NCI-H2107 treated with DMSO at 0.1 percent for 48 hours (cell line): ENCODE results near the gene FNBP1.
"Not testable (repeated sequence)": the region's sequence is repeated elsewhere in the genome, so short reads cannot be mapped to it uniquely, and the experiment has no call there.

Source experiments
- DNase-seq: peaks from one replicate; lab custom pipeline; 2025; ENCODE audit not compliant: unreplicated experiment; lab: John Stamatoyannopoulos, UW

The FNBP1 gene

DNA sequence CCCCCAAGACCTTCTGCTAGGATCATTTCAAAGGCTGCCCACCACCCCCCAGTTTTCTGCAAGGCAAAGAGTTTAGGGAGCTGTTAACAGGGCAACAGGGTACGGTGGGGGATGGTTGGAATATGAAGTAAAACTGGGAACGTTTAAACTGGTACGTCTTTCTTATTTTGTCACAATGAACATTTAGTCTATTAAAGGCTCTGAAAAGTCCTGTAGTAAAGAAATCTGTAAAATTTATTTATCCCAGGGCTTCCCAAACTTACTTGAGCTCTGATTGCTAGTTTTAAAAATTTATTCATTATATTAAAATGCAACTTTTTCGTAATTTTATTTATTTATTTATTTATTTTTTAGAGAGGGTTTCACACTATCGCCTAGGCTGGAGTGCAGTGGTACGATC lies 145.7 kb downstream of the FNBP1 start:
- no peak for DNase-seq

DNA sequence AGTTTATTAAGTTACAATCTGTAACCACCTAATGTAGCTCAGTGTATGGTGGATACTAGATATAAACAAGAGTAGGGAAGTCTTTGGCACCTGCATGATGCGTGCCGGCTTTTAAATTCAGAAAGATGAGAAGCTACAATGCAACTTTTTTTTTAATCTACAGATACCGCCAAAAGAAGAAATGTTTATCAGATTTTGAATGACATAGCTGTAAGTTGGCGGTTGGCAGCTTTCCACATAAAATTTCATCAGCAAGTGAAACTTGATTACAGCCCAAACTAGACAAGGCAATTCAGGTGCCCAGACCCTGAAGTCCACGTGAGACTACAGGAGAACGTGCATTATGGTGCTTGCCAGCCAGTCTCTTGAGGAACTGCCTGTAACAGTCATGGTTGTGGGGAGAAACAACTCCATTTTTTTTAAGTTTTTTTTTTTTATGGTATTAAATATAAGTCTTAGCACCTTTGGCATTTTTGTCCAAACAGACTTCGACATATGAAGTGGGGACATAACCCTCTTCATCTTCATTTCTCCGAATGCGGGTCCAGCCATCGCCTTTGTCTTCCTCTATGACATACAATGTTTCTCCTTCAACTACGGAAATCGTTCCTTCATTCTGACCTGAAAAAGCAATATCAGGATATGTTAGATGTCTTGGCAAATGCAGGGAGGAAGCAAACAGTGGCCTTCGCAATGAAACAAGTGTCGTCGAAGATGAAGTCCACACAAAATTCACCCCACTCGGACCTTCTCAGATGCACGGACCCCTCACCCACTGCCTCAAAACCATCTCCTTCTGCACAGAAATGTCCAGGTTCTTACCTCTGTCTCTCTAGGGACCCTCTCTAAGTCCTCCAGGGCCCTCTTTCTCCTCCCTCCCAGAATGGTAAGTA lies 147.4 kb downstream of the FNBP1 start:
- no peak for DNase-seq

DNA sequence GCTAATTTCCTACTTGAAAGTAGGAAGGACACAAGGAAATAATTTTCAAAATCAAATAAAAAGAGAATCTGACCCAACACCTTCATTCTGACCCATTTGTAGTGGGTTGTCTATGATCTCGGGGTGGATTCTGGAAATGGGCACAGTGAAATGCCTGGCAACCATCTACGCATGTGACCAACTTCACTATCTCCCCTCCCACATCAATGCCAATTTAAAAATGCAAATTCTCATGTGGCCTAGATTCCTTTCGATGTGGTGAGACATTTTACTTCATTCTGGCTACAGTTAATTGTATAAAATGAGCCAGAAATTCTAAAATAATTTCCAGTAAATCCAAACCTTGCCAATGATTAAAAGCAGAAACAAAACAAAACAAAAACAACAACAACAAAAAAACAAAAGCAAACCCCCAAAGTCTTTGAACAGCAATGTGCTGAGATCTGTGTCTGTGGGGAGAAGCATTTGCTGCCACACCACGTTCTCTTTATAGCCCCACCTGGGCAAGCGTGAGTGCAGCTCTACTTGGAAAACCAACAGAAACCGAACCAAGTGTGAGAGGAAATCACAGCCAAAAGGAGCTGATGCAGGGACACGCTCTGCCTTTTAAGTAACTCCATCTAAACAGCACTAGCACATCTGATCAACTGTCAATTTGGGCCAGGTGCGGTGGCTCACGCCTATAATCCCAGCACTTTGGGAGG lies 148.7 kb downstream of the FNBP1 start:
- no peak for DNase-seq

DNA sequence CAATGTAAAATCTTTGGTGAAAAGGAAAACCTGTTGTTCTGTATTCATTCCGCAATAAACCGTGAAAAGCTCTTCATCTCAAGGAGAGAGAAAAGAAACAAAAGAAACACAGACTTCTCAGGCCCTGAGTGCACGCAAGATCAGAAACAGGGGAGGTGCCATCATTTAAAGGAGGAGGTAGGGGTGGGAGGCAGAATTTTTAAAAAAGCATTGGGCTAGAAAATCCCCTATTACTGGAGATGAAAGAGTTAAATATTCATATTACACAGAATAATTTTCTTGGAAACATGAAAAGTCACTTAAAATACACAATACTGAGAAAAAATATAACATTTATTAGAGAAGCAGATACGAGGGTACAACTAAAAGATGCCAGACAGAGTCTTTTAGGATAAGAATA lies 151.4 kb downstream of the FNBP1 start:
- DNase-seq, result no peak

DNA sequence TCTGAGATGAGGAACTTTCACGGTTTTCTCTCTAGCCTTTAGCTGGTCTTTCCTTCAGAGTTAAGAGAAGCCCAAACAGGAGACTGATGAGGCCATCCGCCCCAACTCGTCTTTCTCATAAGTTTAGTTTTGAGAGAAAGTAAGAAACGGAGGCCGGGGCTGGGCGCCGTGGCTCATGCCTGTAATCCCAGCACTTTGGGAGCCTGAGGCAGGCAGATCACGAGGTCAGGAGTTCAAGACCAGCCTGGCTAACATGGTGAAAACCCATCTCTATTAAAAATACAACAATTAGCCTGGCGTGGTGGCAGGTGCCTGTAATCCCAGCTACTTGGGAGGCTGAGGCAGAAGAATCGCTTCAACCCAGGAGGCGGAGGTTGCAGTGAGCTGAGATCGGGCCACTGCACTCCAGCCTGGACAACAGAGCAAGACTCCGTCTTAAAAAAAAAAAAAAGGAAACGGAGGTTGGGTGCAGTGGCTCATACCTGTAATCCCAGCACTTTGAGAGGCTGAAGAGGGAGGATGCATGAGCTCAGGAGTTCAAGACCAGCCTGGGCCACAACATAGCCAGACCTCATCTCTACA lies 152.2 kb downstream of the FNBP1 start:
- DNase-seq, result not testable (repeated sequence)

DNA sequence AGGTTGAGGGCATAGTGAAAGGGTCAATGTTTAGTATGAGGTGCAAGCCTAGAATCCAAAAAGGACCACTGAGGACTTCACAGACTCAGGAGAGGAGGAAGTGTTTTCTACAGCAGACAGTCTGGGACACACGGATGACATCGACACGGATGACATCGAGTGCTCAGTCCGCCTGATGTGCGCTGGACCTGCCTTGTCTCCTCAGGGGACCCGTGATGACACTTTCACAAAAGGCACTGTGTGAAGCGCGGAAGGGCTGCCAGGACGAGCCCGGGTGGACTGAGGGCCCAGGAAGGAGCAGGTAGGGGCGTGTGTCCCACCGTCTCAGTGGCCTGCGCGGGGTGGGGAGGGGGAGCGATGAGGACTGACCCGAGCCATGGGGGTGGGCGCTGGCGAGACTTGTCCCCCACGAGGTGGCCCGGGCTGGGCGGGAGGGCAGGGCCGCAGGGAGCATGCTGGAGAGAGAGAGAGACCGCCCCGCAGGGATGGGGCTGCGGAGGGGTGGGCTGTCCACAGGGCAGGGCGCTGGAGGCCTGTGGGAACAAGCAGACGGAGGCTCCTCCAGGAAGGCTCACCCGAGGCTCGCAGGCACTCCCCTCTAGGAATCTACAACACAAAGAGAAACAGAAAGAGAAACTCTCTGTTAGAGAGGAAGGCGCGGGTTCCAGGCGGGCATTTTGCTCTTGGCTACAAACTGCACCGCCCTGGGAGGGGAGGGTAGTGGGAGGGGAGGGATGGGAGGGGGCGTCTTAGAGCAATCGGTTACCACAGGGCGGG lies 152.9 kb downstream of the FNBP1 start:
- no peak for DNase-seq

DNA sequence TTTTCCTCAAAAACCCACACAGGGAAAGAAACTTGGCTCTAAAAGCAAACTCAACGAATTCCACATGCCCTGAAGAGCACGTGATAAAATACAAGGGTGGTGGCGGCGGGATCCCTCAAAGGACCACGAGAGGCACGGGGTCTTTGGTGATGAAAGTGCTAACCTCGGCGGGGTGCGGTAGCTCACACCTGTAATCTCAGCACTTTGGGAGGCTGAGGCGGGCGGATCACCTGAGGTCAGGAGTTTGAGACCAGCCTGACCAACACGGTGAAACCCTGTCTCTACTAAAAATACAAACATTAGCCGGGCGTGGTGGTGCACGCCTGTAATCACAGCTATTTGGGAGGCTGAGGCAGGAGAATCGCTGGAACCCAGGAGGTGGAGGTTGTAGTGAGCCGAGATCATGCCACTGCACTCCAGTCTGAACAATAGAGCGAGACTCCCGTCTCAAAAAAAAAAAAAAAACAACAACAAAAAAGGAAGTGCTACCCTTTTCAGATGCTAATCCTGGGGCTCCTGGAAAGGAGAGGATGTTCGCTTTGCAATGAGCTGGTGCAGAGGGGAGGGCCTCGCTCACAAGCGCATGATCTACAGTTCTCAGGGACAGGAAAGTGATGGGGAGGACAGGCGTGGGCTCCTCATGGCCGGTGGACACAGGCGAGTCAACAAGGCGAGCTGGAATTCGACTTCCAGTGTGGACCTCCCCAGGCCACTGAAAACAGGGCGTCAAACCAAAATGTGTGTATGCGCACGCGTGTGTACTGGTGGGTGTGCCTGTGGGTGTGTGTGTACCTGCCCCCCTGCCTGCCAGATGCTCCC lies 153.7 kb downstream of the FNBP1 start:
- no peak for DNase-seq

DNA sequence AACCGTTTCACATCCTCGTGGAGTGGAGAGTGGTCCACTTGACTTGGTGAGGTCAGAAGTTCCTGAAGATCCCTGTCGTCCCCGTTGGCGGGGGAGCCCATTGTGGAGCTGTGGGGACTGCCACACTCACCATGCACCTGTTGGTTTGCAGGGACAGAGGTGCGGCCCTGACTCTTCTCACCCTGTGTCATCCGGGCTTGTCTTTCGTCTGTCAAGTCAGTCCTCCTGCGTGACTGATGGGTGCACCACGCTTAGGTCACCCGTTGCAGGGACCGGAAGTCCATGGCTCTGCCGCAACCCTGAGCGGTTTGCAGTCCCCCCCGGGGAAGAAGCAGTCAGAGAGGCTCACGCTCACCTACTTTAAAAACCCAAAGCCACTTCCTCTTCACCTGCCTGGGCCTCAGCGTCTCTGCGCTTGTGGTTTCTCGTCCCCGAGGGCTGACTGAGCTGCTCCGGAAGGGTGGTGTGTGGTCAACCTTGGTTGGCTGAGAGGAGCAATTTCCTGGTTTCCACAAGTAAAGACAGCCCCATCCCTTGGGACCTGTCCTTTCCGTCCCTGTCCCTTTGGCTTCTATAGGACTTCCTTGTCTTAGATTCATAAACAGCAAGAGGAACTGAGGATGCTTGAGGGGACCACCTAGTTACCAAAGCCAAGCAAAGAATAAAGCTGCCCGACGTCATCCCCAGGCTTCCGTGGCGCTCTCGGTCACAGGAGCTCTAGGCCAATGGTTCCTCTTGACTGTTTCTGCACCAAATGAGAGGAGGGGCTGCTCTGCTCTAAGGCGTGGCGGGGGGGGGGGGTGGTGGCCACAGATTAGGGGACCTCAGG lies 154.5 kb downstream of the FNBP1 start:
- DNase-seq, result peak; percentile 67

DNA sequence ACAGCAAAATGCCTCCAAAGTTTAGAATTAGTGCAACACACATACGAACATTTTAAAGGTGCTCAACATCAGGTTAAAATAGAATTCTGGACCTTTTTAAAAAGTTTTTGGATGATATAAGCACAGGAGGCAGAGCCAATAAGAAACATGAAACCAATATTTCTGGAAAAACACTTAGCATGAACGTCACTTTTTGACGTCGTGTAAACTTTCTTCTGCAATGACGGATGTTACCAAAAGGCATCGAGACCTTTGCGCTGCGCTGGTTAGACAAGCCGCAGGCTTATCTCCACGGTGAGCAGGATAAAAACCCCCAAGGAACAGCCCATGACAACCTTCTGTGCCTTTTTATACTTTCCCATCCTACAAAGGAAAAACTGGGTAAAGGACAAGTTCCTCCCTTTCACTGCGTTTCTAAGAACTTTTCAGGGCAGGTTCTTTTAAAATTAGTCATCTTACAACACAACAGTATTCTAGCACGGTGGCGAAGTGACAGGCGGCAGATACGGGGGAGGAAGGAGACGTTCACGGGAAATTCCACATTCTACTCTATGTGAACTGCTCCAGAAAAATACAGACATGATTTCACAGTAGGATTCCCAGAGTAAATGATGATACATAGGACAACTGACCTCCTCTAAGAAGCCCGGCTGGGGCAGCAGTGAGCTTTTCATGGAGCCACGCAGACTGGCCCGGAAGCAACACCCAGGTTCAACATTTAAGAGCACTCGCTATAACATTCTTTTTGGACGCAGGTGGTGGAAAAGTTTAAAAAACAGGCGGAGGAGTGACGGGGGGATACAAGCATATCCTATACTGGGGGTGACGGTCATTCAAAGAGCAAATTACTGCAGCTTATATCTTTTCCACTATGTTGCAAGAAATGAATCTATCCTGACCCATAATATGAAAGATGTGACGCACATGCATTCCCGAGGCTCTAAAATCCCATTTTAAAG lies 155.4 kb downstream of the FNBP1 start:
- no peak for DNase-seq

DNA sequence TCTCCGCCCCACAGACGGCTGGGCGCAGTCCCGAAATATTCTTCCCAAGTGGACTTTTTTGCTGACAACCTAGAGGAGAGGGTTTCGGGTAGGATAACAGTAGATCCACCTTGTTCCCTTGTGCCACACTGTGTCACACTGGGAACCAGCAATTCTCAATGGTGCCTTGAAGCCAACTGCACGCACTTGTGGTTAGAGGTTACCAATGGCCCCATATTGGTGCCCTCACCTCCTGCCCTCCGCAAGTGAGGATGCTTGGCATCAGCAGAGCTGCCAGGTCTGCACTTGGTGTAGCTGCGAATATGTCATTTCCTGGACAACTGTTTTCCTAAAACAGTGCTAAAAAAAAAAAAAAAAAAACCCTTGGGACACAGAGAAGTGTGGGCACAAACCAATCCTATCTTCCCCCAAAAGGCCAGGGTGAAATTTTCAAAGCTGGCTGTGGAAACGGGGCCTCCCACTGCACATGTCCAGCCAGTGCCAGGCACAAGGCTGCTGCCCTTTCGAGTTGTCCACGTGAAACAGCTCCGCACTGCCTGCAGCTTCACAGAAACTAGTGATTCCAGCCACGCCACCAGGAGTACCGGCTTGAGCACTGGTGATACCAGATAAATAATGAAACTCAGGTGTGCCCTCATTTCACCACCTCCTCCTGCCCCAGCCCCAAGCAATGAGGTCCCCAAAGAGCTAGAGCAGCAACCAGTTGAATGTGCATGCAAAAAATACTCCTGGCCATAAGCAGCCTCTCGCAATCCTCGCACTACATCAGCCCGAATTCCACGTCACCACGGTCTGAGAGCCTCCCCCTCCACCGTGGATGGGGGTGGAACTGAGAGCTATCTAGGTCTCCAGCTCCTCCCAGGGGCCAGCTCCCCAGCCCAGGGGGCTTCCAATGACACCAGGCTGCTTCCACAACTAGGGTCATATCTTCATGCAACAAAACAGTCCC lies 156.5 kb downstream of the FNBP1 start:
- no peak for DNase-seq

DNA sequence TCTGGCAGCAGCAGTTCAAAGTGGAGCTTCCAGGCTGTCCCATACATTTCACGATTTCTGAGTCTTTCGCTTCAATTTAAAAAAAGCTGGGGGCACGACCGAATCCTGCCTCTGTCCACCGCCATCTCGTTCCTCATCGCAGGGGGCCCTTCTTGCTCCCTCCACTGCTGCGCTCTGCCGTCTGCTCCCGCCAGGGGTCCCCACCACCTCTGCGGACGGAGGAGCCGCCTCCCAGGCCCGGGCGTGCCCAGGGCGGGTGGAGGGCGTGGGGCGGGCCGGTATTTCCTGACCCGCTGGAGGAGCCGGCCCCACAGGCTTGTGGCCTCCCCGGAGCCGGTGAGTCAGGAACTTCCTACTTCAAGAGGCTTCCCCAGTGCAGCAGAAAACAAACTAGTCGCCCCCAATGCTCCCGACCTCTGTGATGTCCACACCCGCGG lies 157.3 kb downstream of the FNBP1 start:
- DNase-seq, result peak; percentile 43

DNA sequence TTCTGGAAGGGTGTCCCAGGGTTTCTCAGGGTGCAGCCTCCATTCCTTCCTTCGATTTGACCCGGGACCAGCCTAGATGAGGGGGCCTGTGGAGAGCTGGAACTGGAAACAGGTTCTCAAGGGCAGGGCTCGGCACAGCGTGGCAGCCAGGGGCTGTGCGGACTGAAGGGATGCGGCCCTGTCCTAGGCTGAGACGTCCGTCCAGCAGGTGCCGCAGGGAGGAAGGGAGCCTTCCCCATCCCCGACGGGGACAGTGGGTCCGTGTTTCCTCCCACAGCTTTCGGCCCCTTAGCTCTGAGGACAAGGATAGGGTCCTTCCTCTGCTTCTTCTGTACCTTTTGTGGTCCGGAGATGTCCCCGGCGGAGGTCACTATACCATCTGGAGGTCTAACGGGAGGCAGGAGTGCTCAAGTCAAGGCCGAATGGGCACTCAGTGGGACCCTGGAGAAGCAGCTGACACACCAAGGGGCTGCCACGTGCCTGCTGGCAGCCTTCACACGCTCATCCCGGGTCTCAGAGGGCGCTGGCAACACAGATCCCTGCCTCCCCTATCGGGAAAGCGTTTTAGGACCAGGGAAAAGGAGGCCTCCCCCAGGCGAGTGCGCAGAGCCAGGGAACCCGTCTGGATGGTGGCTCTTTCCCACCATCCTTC lies 157.8 kb downstream of the FNBP1 start:
- DNase-seq, result no peak

DNA sequence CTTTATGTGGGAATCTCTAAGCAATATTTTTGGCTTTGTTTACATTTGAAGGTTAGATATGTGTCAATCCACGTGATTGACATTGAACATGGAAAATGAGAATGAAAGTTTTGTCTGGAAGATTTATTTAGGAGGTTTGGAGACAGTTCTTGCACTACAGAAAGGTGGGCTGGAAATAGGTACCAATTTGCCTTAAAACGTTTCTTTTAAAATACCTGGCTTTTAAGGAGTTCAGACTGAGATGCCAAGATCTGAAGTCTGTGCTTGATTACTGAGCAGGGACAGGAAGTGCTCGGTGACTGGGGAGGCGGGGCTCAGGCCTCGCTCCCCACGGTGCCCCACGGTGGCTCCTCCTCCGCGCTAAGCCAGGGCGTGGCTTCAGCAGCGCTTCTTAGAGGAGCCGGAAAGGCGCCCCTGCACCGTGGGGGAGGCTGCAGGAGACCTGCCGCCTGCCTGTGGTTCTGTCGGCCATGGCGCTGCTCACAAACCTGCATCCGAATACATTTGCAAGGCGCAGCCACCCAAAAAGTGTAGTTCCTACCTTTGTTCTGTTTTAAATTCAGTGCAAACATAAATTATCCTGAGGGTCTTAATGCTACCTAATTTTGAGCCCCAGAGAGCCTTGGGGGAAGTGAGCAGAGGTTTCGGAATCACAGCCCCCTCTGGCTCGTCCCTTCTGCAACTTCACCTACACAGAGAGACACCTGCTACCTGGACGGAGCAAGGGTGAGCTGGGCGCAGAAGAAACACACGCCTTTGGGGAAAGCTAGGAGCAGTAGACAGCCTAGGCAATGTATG lies 158.6 kb downstream of the FNBP1 start:
- peak; percentile 57 for DNase-seq

DNA sequence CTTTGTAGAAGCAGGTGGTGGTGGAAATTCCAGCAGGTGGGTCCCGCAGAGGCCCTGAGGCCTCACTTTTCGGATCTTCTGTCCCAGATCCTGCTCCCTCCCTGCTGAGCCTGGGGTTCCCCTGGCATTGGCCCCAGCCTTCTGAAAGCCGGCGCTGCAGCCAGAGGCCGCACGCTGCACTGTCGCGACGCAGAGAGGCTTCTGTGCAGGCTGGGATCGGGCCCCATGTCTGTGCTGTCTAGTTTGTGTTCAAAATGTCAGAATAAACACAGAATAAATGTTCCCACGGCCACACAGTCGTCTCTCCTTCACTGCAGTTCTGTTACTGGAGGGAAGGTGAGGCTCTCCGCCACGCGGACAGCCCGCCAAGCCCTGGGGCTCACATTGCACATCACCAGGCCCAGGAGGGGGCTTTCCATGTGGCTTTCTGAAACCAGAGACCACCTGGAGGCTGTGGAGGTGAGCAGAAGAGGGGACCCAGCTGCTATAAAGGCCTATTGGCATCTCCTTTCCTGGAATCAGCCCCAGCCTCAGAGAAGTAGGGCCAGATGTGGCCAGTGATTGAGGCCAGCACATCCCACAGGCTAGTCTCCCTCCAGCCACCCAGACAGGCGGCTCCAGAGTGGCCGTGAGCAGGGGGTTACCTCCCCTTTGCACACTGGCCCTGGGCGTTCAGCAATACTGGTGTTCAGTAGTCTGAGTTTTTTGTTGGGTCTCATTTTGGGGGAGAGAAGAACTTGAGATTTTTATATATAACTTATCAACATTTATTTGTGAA lies 161.3 kb downstream of the FNBP1 start:
- DNase-seq, result no peak
